Erythroblast (primary cell): ENCODE data around the gene ETV3L.

Source experiments
- GATA1 ChIP-seq: IDR thresholded peaks from 2 replicates; pipeline ENCODE4 v1.6.1; 2011; ENCODE audit warnings: low read depth, mild to moderate bottlenecking, control low read depth, low read length, moderate library complexity
- POLR2A ChIP-seq: IDR thresholded peaks from 2 replicates; pipeline ENCODE4 v1.6.1; 2011; ENCODE audit warnings: mild to moderate bottlenecking, low read length

- no peak for TF ChIP-seq POLR2A
- no peak for TF ChIP-seq GATA1
Measured at GRCh38 chr1:157132616-157133167, 33.1 kb upstream of the ETV3L start.
